ENCODE results near the gene S100A1.
"Not testable (repeated sequence)": the region's sequence is repeated elsewhere in the genome, so short reads cannot be mapped to it uniquely, and the experiment has no call there.

S100A1 gene

GRCh38 chr1:153669606-153670005 lies 41.4 kb downstream of the S100A1 start:
- no peak overlapping the region for H3K4me3 Mint-ChIP-seq

GRCh38 chr1:153670257-153670858 lies 42.1 kb downstream of the S100A1 start:
- peaks cover 48% of the 10 kb centered on the region for H3K36me3 Mint-ChIP-seq (ENCODE audit: low read depth)
- no peak overlapping the region for H3K4me3 Mint-ChIP-seq
- ATAC-seq = no peak
- H3K27ac Mint-ChIP-seq = no peak overlapping the region
- peak; percentile 34 for DNase-seq
- no peaks in the 10 kb centered on the region for H3K27me3 Mint-ChIP-seq
- H3K4me1 Mint-ChIP-seq = peaks cover 35% of the 10 kb centered on the region
- no peaks in the 10 kb centered on the region for H3K9me3 Mint-ChIP-seq

More at GRCh38 chr1:153669606-153670005, 41.4 kb downstream of the S100A1 start:
- Mint-ChIP-seq H3K27ac (no peak overlapping the region), H3K4me1 (peaks cover 35% of the 10 kb centered on the region), H3K27me3 (no peaks in the 10 kb centered on the region), H3K9me3 (no peaks in the 10 kb centered on the region), H3K36me3 (ENCODE audit: low read depth) (peaks cover 56% of the 10 kb centered on the region)
- ATAC-seq (no peak), DNase-seq (no peak)

- Mint-ChIP-seq H3K4me1 (peaks cover 35% of the 10 kb centered on the region), H3K36me3 (ENCODE audit: low read depth) (peaks cover 41% of the 10 kb centered on the region), H3K9me3 (no peaks in the 10 kb centered on the region), H3K27ac (no peak within 1 kb of the TSS), H3K4me3 (no peak within 1 kb of the TSS), H3K27me3 (no peaks in the 10 kb centered on the region)
- ATAC-seq (peak; percentile 95), DNase-seq (peak; percentile 96)
These were observed 42.8 kb downstream of the S100A1 start, which contains the start of gene ILF2 for GRCh38 chr1:153670859-153671627. Gene ILF2 (minus strand): TSS chr1:153670993. CDS start chr1:153670922, 71 bp downstream.

- H3K27ac Mint-ChIP-seq, H3K9me3 Mint-ChIP-seq, H3K27me3 Mint-ChIP-seq, H3K4me3 Mint-ChIP-seq: not testable (repeated sequence)
- ATAC-seq (peak; percentile 41), DNase-seq (peak; percentile 63)
- Mint-ChIP-seq H3K4me1 (peaks cover 35% of the 10 kb centered on the region), H3K36me3 (ENCODE audit: low read depth) (peaks cover 34% of the 10 kb centered on the region)
These were observed 43.6 kb downstream of the S100A1 start for GRCh38 chr1:153671628-153672353.

GRCh38 chr1:153673511-153673910 lies 45.3 kb downstream of the S100A1 start:
- Mint-ChIP-seq H3K27me3 (peaks cover 20% of the 10 kb centered on the region), H3K27ac (no peak overlapping the region), H3K36me3 (ENCODE audit: low read depth) (peaks cover 17% of the 10 kb centered on the region), H3K4me1 (peaks cover 31% of the 10 kb centered on the region), H3K9me3 (no peaks in the 10 kb centered on the region), H3K4me3 (no peak overlapping the region)
- no peak for DNase-seq
- no peak for ATAC-seq

- Mint-ChIP-seq H3K27me3 (peaks cover 51% of the 10 kb centered on the region), H3K36me3 (ENCODE audit: low read depth) (no peaks in the 10 kb centered on the region), H3K27ac (no peak overlapping the region), H3K9me3 (no peaks in the 10 kb centered on the region), H3K4me1 (peaks cover 18% of the 10 kb centered on the region), H3K4me3 (peak overlapping the region; percentile 72)
- ATAC-seq = peak; percentile 41
- DNase-seq = peak; percentile 57
These were observed 49.7 kb downstream of the S100A1 start for GRCh38 chr1:153677718-153678518.

GRCh38 chr1:153678519-153679336 lies 50.5 kb downstream of the S100A1 start, which contains the start of gene NPR1:
Gene NPR1 (plus strand): TSS chr1:153678688. CDS start chr1:153679109, 421 bp downstream.
- H3K4me1 Mint-ChIP-seq = peaks cover 18% of the 10 kb centered on the region
- H3K27ac Mint-ChIP-seq = no peak within 1 kb of the TSS
- peaks cover 51% of the 10 kb centered on the region for H3K27me3 Mint-ChIP-seq
- ATAC-seq (peak; percentile 41), DNase-seq (peak; percentile 23)
- no peaks in the 10 kb centered on the region for H3K9me3 Mint-ChIP-seq
- H3K36me3 Mint-ChIP-seq (ENCODE audit: low read depth) = no peaks in the 10 kb centered on the region
- peak within 1 kb of the TSS; percentile 72 for H3K4me3 Mint-ChIP-seq

- peak; percentile 42 for DNase-seq
- no peak overlapping the region for H3K27ac Mint-ChIP-seq
These were observed 51.3 kb downstream of the S100A1 start for GRCh38 chr1:153679337-153680119.

GRCh38 chr1:153680120-153680403 lies 51.8 kb downstream of the S100A1 start:
- no peak overlapping the region for H3K27ac Mint-ChIP-seq
- no peaks in the 10 kb centered on the region for H3K36me3 Mint-ChIP-seq (ENCODE audit: low read depth)
- H3K27me3 Mint-ChIP-seq = peaks cover 55% of the 10 kb centered on the region
- H3K9me3 Mint-ChIP-seq = no peaks in the 10 kb centered on the region
- H3K4me1 Mint-ChIP-seq = peaks cover 18% of the 10 kb centered on the region
- ATAC-seq = no peak
- DNase-seq = no peak
- peak overlapping the region; percentile 69 for H3K4me3 Mint-ChIP-seq

More at GRCh38 chr1:153679337-153680119, 51.3 kb downstream of the S100A1 start:
- H3K27me3 Mint-ChIP-seq = peaks cover 55% of the 10 kb centered on the region
- ATAC-seq = peak; percentile 53
- H3K9me3 Mint-ChIP-seq = no peaks in the 10 kb centered on the region
- H3K4me3 Mint-ChIP-seq = peak overlapping the region; percentile 69
- peaks cover 18% of the 10 kb centered on the region for H3K4me1 Mint-ChIP-seq
- H3K36me3 Mint-ChIP-seq (ENCODE audit: low read depth) = no peaks in the 10 kb centered on the region

Data from activated naive CD8-positive, alpha-beta T cell treated with anti-CD3 and anti-CD28 coated beads, Interleukin-2, amount 50 U/mL, for 24 hours (primary cell).